ENCODE results near the gene PPIP5K1. TPM values are rescaled to one million over a fixed set of nuclear protein-coding genes. Genes with fewer than 3 reads are reported as not detected.

The PPIP5K1 gene
- total and polyA plus RNA-seq, 2 of the 4 experiments (the other 2 are of a cell fraction): 12.7 to 14.2 TPM

GRCh38 chr15:43547539-43547938 is 42.5 kb downstream of the PPIP5K1 start:
- CTCF ChIA-PET: interaction anchor here (0.6 to 0.7 kb wide), 2 partner anchors 81 to 989 kb away, joined by 3 read pairs; partner anchors contain the start of gene EIF3J
- dilution Hi-C loops (cut with HindIII; ENCODE audit: low sequenced_read_pairs, unreplicated experiment): no loop called here
- POLR2A ChIA-PET (ENCODE audit: unreplicated experiment): interaction anchor here (0.6 kb wide), 1 partner anchor 1460 kb away, joined by 3 read pairs; no protein-coding TSS in a partner anchor

More at GRCh38 chr15:43547539-43547938, 42.5 kb downstream of the PPIP5K1 start:
- H3K56ac ChIP-seq (ENCODE audit: extremely low read depth, insufficient read depth, low read length): no peak overlapping the region
- in situ Hi-C loops (cut with MboI; ENCODE audit: low sequenced_read_pairs): no loop called here
- no peak overlapping the region for H3K4ac ChIP-seq (ENCODE audit: low read depth, low read length)
- intact Hi-C loops (cut with micrococcal nuclease): no loop called here
- DNase-seq (no peak), ATAC-seq (ENCODE audit: low read depth) (no peak)
- no peaks in the 10 kb centered on the region for H3K36me3 ChIP-seq (ENCODE audit: control insufficient read depth, insufficient read depth, low read length)
- H3K14ac ChIP-seq (replicated peaks; ENCODE audit: low read depth, low read length): no peak overlapping the region
- no peak overlapping the region for H3K18ac ChIP-seq (ENCODE audit: low read depth, low read length)
- H2BK120ac ChIP-seq (ENCODE audit: low read depth, low read length): no peak overlapping the region
- no peaks in the 10 kb centered on the region for H3K27me3 ChIP-seq (ENCODE audit: control insufficient read depth, insufficient read depth, low read length)
- no peak overlapping the region for H4K5ac ChIP-seq (ENCODE audit: low read depth, low read length)
- no peak overlapping the region for H4K91ac ChIP-seq (ENCODE audit: insufficient read depth, low read depth, low read length)
- no peaks in the 10 kb centered on the region for H3K9me1 ChIP-seq (ENCODE audit: insufficient read depth, low read length)
- H3K9ac ChIP-seq (ENCODE audit: low read depth, low read length): no peak overlapping the region
- no peaks in the 10 kb centered on the region for H4K20me1 ChIP-seq (ENCODE audit: insufficient read depth, low read length)
- no peak overlapping the region for H2AK5ac ChIP-seq (ENCODE audit: low read depth, low read length)
- TF ChIP-seq BHLHE40 (IDR thresholded peaks at IDR 0.05; ENCODE audit: low read depth, low read length): no peak
- TF ChIP-seq CEBPB (IDR thresholded peaks at IDR 0.05; ENCODE audit: low read depth, low read length): no peak
- TF ChIP-seq CHD1 (IDR thresholded peaks at IDR 0.05; ENCODE audit: low read depth, low read length): no peak
- TF ChIP-seq NFE2L2 (IDR thresholded peaks at IDR 0.05; ENCODE audit: low read depth, low read length): no peak
- TF ChIP-seq MXI1 (IDR thresholded peaks at IDR 0.05; ENCODE audit: borderline replicate concordance, low read depth, low read length): no peak
- no peak for TF ChIP-seq MAFK (IDR thresholded peaks at IDR 0.05; ENCODE audit: low read depth, low read length)
- TF ChIP-seq CTCF (conservative IDR thresholded peaks at IDR 0.05; ENCODE audit: low read depth, low read length): no peak
- TF ChIP-seq RFX5 (IDR thresholded peaks at IDR 0.05; ENCODE audit: low read depth, low read length): no peak
- TF ChIP-seq RCOR1 (IDR thresholded peaks at IDR 0.05; ENCODE audit: insufficient replicate concordance, low read length): no peak
- no peak for TF ChIP-seq RAD21 (IDR thresholded peaks at IDR 0.05; ENCODE audit: low read length)
- TF ChIP-seq POLR2A (IDR thresholded peaks at IDR 0.05; ENCODE audit: low read depth, low read length): no peak
- TF ChIP-seq SMC3 (IDR thresholded peaks at IDR 0.05; ENCODE audit: low read depth, low read length): no peak
- TF ChIP-seq FOS (IDR thresholded peaks at IDR 0.05; ENCODE audit: low read depth, low read length): no peak
- no peak for TF ChIP-seq MAZ (IDR thresholded peaks at IDR 0.05; ENCODE audit: borderline replicate concordance, low read depth, low read length)
- TF ChIP-seq USF2 (IDR thresholded peaks at IDR 0.05; ENCODE audit: low read depth, low read length): no peak
- no peak for TF ChIP-seq ELK1 (IDR thresholded peaks at IDR 0.05; ENCODE audit: borderline replicate concordance, low read depth, low read length)
- H3K27ac ChIP-seq (ENCODE audit: insufficient read depth, low read length): no peak overlapping the region
- no peak overlapping the region for H3K4me3 ChIP-seq (ENCODE audit: insufficient read depth, low read depth, low read length)
- peaks cover 1% of the 10 kb centered on the region; the same call in 1 of the 2 replicates for H3K4me1 ChIP-seq (ENCODE audit: control insufficient read depth, insufficient read depth, low read length)
- H3K23ac ChIP-seq (ENCODE audit: low read depth, low read length): no peak overlapping the region
- no TSS peak for BruUV-seq (replicated peaks)
- H2BK5ac ChIP-seq (ENCODE audit: low read depth, low read length, poor library complexity, severe bottlenecking): no peak overlapping the region
- H2BK15ac ChIP-seq (ENCODE audit: low read depth, low read length): no peak overlapping the region
- no peak overlapping the region for H2AK9ac ChIP-seq (replicated peaks; ENCODE audit: low read depth, low read length, poor library complexity)
- H3K79me1 ChIP-seq (ENCODE audit: low read depth in 1 of 2, low read length in 2 of 2): no peaks in the 10 kb centered on the region
- H2BK20ac ChIP-seq (ENCODE audit: low read depth, low read length): no peak overlapping the region
- H3K9me3 ChIP-seq (ENCODE audit: control insufficient read depth, insufficient read depth, low read length): no peaks in the 10 kb centered on the region; the same call in 1 of the 2 replicates
- no peak overlapping the region for H4K8ac ChIP-seq (ENCODE audit: low read depth in 2 of 2, low read length in 2 of 2)
- H3K4me2 ChIP-seq (ENCODE audit: low read depth, low read length): no peak overlapping the region
- no peak overlapping the region for H2AFZ ChIP-seq (replicated peaks; ENCODE audit: low read length, poor library complexity)
- no CpG with 5 or more reads among the region's 2 CpGs for WGBS, 2 experiments (ENCODE audit: extremely low coverage in 2 of 2, insufficient read length in 1 of 2)
